GM10266 (cell line): ENCODE results near the gene TRIM54.

ENCODE experiments used
- DNase-seq: peaks from one replicate; pipeline ENCODE4 v3.0.0; 2012; ENCODE audit errors: extremely low spot score
- CTCF ChIP-seq: IDR thresholded peaks from 2 replicates; pipeline ENCODE4 v1.5.1; 2012; ENCODE audit warnings: mild to moderate bottlenecking, low read depth; ENCODE audit not compliant: control insufficient read depth, insufficient read depth; ENCODE audit errors: missing control alignments

Gene TRIM54

DNA sequence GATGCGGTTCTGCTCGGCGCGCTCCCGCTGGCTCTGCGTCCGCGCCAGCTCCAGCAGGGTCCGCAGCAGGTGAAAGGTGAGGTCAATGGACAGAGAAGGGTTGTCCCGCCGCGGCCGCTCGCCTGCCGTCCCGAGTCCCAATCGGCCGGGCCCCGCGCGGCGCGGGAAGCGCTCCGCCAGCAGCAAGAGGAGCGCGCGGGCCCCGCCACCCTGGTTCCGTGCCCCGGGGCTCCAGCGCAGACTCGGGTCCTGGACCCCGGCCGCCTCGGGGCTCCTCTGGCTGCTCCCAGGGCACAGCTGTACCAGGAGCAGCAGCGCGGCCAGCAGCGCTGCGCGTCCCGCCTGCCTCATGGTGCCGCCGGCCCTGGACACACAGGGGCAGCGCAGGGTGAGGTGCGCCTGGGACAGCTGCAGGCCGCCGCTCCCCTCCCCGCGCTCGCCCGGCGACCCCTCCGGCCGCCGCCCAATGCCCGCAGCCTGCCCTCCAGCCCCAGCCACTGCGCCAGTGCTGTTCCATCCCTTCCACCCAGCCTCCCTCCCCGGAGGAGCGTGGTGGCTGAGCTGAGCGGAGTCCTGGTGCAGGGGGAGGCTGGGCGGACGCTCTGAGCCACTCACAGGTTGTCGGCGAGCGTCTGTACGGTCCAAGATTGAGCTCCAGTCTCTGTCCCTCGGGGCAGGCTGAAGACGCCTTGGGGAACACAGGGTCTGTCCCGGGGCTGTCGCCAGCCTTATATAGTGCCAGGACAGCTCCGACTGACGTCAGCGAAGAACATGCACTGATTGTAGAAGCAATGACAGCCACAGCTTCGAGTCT lies 25.5 kb downstream of the TRIM54 start:
- TF ChIP-seq CTCF = no peak
- DNase-seq = no peak

- no peak for TF ChIP-seq CTCF
- no peak for DNase-seq
Observed at GRCh38 chr2:27308359-27308881, 26.2 kb downstream of the TRIM54 start, which contains the start of gene UCN. TSS of gene UCN (minus strand) at chr2:27308445. CDS start at chr2:27307895, 550 bp downstream.

- no peak for DNase-seq
- no peak for TF ChIP-seq CTCF
Observed at GRCh38 chr2:27309651-27310050, 27.4 kb downstream of the TRIM54 start.

DNA sequence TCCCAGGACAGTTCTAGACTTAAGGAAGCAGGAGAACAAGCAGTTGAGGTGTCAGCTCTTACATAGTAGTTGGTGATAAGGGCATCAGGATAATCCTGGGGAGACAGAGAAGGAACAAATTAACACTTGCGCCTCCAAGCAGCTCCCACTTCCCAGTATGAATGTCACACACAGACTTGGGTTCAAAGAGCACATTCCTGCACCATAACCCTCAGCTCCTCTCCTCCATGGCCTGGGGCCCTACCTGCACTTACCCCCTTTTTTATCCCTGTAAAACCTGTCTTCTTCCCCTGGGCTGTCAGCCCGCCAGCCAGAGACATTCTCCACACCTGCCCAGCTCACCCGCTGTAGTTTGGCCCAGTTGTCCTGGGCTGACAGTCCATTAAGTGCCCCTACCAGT lies 29.9 kb downstream of the TRIM54 start:
- no peak for TF ChIP-seq CTCF

DNA sequence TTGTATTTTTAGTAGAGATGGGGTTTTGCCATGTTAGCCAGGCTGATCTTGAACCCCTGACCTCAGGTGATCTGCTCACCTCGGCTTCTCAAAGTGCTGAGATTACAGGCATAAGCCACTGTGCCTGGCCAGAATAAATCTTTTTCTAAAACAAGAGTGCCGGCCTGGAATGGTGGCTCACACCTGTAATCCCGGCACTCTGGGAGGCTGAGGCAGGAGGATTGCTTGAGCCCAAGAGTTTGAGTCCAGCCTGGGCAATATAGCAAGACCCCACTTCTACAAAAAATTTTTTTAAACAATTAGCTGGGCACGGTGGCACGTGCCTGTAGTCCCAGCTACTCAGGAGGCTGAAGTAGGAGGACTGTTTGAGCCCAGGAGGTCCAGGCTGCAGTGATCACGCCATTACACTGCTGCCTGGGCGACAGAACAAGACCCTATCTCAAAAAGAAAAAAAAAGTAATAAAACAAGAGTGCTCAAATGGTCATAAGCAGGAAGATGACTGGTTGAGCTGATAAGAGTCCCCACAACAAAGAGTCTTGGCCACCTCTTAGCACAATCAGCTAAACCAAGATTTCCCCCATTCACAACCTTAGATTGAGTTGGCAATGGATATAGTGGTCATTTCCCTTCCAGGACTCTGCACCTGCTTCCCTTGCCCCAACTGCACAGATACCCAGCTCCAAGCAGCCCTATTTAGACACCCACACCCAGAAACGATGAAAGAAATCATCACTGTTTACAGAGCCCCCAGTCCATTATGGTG lies 31.8 kb downstream of the TRIM54 start:
- no peak for TF ChIP-seq CTCF
- no peak for DNase-seq

More for the DNA sequence above, 29.9 kb downstream of the TRIM54 start:
- DNase-seq = no peak

DNA sequence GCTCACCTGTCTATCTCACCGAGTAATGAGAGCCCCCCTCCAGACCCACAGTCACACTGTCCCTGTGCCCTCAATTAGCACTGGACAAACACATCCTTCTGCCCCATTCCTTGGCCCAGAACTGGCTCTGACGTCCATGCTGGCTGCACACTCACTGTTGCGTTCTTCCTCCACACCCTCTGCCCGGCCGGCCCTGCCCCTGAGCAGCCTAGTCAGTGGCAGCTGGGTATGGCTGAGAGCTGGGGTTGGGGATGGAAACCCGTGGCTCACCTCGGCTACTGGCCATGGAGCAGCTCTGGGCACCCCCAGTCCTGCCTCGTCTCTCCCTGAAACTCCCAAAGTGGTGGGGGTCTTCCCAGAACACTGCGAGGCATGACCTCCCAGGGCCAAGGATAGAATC lies 32.5 kb downstream of the TRIM54 start:
- no peak for TF ChIP-seq CTCF
- DNase-seq = no peak
